SU-DHL-6 (cell line): ENCODE results near the gene NFATC1.

Source experiments
- CTCF ChIP-seq: fragments of 200-600 bp; sonication (generic); IDR thresholded peaks from one replicate; pipeline ENCODE4 v1.5.1; 2017; ENCODE audit warnings: antibody characterized with exemption, mild to moderate bottlenecking, low read length, moderate library complexity; ENCODE audit not compliant: insufficient read depth, poor library complexity, severe bottlenecking
- EZH2phosphoT487 ChIP-seq: fragments of 200-600 bp; sonication (generic), shearing (Covaris generic); conservative IDR thresholded peaks from 2 replicates; pipeline ENCODE4 v1.6.1; 2018; ENCODE audit warnings: mild to moderate bottlenecking, antibody characterized with exemption, low read length, moderate library complexity, mixed read lengths

- TF ChIP-seq CTCF (no peak), EZH2phosphoT487 (no peak)
Observed at GRCh38 chr18:79526468-79527460, 131.0 kb downstream of the NFATC1 start.
